NOMO-1 (cell line): ENCODE measurements around the gene TEAD3.

Experiments used
- DNase-seq, 2 experiments: peaks; one replicate each; lab custom pipeline; 2025; ENCODE audit not compliant: unreplicated experiment in 2 of 2; lab: John Stamatoyannopoulos, UW

TEAD3 gene

GRCh38 chr6:35477028-35477427 lies 19.9 kb downstream of the TEAD3 start:
- DNase-seq: no peak

GRCh38 chr6:35476004-35476403 lies 20.9 kb downstream of the TEAD3 start:
- no peak for DNase-seq

GRCh38 chr6:35475573-35475972 lies 21.3 kb downstream of the TEAD3 start:
- no peak for DNase-seq

GRCh38 chr6:35474942-35475570 lies 21.8 kb downstream of the TEAD3 start:
- no peak for DNase-seq

GRCh38 chr6:35474131-35474941 lies 22.5 kb downstream of the TEAD3 start:
- DNase-seq: no peak

- no peak for DNase-seq
Measured at GRCh38 chr6:35473850-35474130, 23.1 kb downstream of the TEAD3 start.

GRCh38 chr6:35473075-35473849 lies 23.6 kb downstream of the TEAD3 start:
- DNase-seq: no peak

- DNase-seq: no peak
Measured at GRCh38 chr6:35471836-35472345, 25.0 kb downstream of the TEAD3 start.

- no peak for DNase-seq
Measured at GRCh38 chr6:35470663-35471120, 26.2 kb downstream of the TEAD3 start.

GRCh38 chr6:35469751-35470662 lies 26.9 kb downstream of the TEAD3 start:
- no peak for DNase-seq

- DNase-seq: no peak
Measured at GRCh38 chr6:35468980-35469750, 27.7 kb downstream of the TEAD3 start.

- peak; percentile 96 to 97 for DNase-seq
Measured at GRCh38 chr6:35468181-35468979, 28.5 kb downstream of the TEAD3 start, which contains the start of gene RPL10A. RPL10A (plus strand) TSS chr6:35468401; CDS start chr6:35468435, 34 bp downstream.

- no peak for DNase-seq
Measured at GRCh38 chr6:35465646-35466045, 31.2 kb downstream of the TEAD3 start.

- no peak for DNase-seq
Measured at GRCh38 chr6:35463292-35463691, 33.6 kb downstream of the TEAD3 start.

GRCh38 chr6:35461270-35461669 lies 35.6 kb downstream of the TEAD3 start:
- DNase-seq: no peak

- no peak for DNase-seq
Measured at GRCh38 chr6:35457907-35458306, 39.0 kb downstream of the TEAD3 start.

GRCh38 chr6:35454391-35455110 lies 42.3 kb downstream of the TEAD3 start:
- no peak for DNase-seq

GRCh38 chr6:35453236-35453635 lies 43.6 kb downstream of the TEAD3 start:
- DNase-seq: no peak
